GM12891 (cell line): Measurements from ENCODE around the gene MEGF8.

Experiments
- POLR2A ChIP-seq: IDR thresholded peaks from 2 replicates; pipeline ENCODE4 v1.6.1; 2011; ENCODE audit warnings: low read depth, low read length, control low read depth
- TAF1 ChIP-seq: IDR thresholded peaks from 2 replicates; pipeline ENCODE4 v1.6.1; 2011; ENCODE audit warnings: low read depth, low read length, control low read depth

DNA sequence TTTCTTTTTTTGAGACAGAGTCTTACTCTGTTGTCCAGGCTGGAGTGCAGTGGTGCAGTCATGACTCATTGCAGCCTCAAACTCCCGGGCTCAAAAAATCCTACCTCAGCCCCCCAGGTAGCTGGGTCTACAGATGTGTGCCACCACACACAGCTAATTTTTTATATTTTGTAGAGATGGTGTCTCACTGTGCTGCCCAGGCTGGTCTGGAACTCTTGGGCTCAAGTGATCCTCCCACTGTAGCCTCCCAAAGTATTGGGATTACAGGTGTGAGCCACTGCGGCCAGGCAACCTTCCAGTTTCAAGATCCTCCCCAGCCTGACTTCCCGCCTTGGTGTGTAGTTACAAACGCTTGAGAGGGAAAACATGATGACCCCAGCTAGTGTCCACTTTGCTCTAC is 42.5 kb downstream of the MEGF8 start:
- TF ChIP-seq POLR2A (no peak), TAF1 (no peak)
